IMR-90 (cell line): ENCODE data around the gene CEP135. TPM values are rescaled to one million over a fixed set of nuclear protein-coding genes. Genes with fewer than 3 reads are reported as not detected.

ENCODE experiments used
- ATAC-seq: fragments of 200-7000 bp; cut with Tn5 transposase; 2 replicates; pipeline ENCODE4 v1.9.1; 2020; ENCODE audit warnings: low read depth, mild to moderate bottlenecking, moderate library complexity
- BruUV-seq: library from RNA; stranded (reverse); fragments of 400-500 nt; replicated peaks from 2 replicates; lab custom pipeline; 2021; lab: Mats Ljungman, UMichigan
- CTCF ChIA-PET: fragments of 300-600 bp; formaldehyde crosslinking; extraction: SDS; loops from one replicate; lab custom pipeline; 2021; ENCODE audit warnings: antibody characterized with exemption; lab: Yijun Ruan, JAX
- POLR2A ChIA-PET: fragments of 300-600 bp; sonication (Branson Sonifier 250); formaldehyde crosslinking; loops from one replicate; lab custom pipeline; 2022; ENCODE audit warnings: antibody characterized with exemption; ENCODE audit not compliant: unreplicated experiment; lab: Charles Lee
- DNase-seq: peaks from one replicate; pipeline ENCODE4 v3.0.0; 2013
- H2AFZ ChIP-seq: replicated peaks from 2 replicates; pipeline ENCODE3; 2013; ENCODE audit warnings: low read length, mild to moderate bottlenecking; ENCODE audit not compliant: poor library complexity
- H2AK5ac ChIP-seq: 2 replicates; pipeline ENCODE4 v1.6.1; 2013; ENCODE audit warnings: low read depth, low read length, inconsistent platforms
- H2AK9ac ChIP-seq: replicated peaks from 2 replicates; pipeline ENCODE3; 2013; ENCODE audit warnings: mild to moderate bottlenecking, low read depth, low read length, moderate library complexity; ENCODE audit not compliant: poor library complexity
- H2BK120ac ChIP-seq: 2 replicates; pipeline ENCODE4 v1.6.1; 2013; ENCODE audit warnings: low read depth, low read length, inconsistent platforms
- H2BK15ac ChIP-seq: 3 replicates; pipeline ENCODE4 v1.6.1; 2013; ENCODE audit warnings: low read depth, low read length, inconsistent platforms
- H2BK20ac ChIP-seq: 2 replicates; pipeline ENCODE4 v1.6.1; 2013; ENCODE audit warnings: low read depth, mild to moderate bottlenecking, inconsistent platforms, low read length, moderate library complexity
- H2BK5ac ChIP-seq: 2 replicates; pipeline ENCODE4 v1.6.1; 2013; ENCODE audit warnings: mild to moderate bottlenecking, low read depth, low read length, inconsistent platforms; ENCODE audit not compliant: poor library complexity, severe bottlenecking
- H3K14ac ChIP-seq: replicated peaks from 2 replicates; pipeline ENCODE4 v1.6.1; 2013; ENCODE audit warnings: low read depth, low read length, inconsistent platforms
- H3K18ac ChIP-seq: 2 replicates; pipeline ENCODE4 v1.6.1; 2013; ENCODE audit warnings: low read depth, low read length, control low read depth
- H3K23ac ChIP-seq: 2 replicates; pipeline ENCODE4 v1.6.1; 2013; ENCODE audit warnings: low read depth, low read length, inconsistent platforms
- H3K27ac ChIP-seq: 2 replicates; pipeline ENCODE4 v1.5.1; 2013; ENCODE audit warnings: mild to moderate bottlenecking, control low read depth, low read length; ENCODE audit not compliant: insufficient read depth
- H3K27me3 ChIP-seq: 2 replicates; pipeline ENCODE4 v1.6.1; 2013; ENCODE audit warnings: low read length; ENCODE audit not compliant: control insufficient read depth, insufficient read depth
- H3K36me3 ChIP-seq: 2 replicates; pipeline ENCODE4 v1.6.1; 2013; ENCODE audit warnings: low read length, mixed read lengths; ENCODE audit not compliant: control insufficient read depth, insufficient read depth
- H3K4ac ChIP-seq: 2 replicates; pipeline ENCODE4 v1.6.1; 2013; ENCODE audit warnings: low read depth, low read length, inconsistent platforms
- H3K4me1 ChIP-seq: 2 replicates; pipeline ENCODE4 v1.6.1; 2013; ENCODE audit warnings: low read length, mixed read lengths; ENCODE audit not compliant: control insufficient read depth, insufficient read depth
- H3K4me2 ChIP-seq: 2 replicates; pipeline ENCODE4 v1.6.1; 2013; ENCODE audit warnings: low read depth, mild to moderate bottlenecking, control low read depth, low read length, moderate library complexity
- H3K4me3 ChIP-seq: 2 replicates; pipeline ENCODE4 v1.5.1; 2013; ENCODE audit warnings: low read depth, mild to moderate bottlenecking, control low read depth, low read length, moderate library complexity; ENCODE audit not compliant: insufficient read depth
- H3K56ac ChIP-seq: 2 replicates; pipeline ENCODE4 v1.6.1; 2013; ENCODE audit warnings: low read length, inconsistent platforms; ENCODE audit not compliant: insufficient read depth; ENCODE audit errors: extremely low read depth
- H3K79me1 ChIP-seq, 2 experiments: 2 replicates each; pipeline ENCODE4 v1.6.1; 2013; ENCODE audit warnings: low read length in 2 of 2, inconsistent platforms in 1 of 2, low read depth in 1 of 2
- H3K9ac ChIP-seq: 2 replicates; pipeline ENCODE4 v1.6.1; 2013; ENCODE audit warnings: low read depth, low read length, control low read depth
- H3K9me1 ChIP-seq: 2 replicates; pipeline ENCODE4 v1.6.1; 2013; ENCODE audit warnings: low read length, inconsistent platforms; ENCODE audit not compliant: insufficient read depth
- H3K9me3 ChIP-seq: 2 replicates; pipeline ENCODE4 v1.6.1; 2013; ENCODE audit warnings: low read length; ENCODE audit not compliant: control insufficient read depth, insufficient read depth
- H4K20me1 ChIP-seq: 2 replicates; pipeline ENCODE4 v1.6.1; 2013; ENCODE audit warnings: low read length, inconsistent platforms; ENCODE audit not compliant: insufficient read depth
- H4K5ac ChIP-seq: 2 replicates; pipeline ENCODE4 v1.6.1; 2013; ENCODE audit warnings: mild to moderate bottlenecking, low read depth, low read length, control low read depth
- H4K8ac ChIP-seq, 2 experiments: 2 replicates each; pipeline ENCODE4 v1.6.1; 2013; ENCODE audit warnings: low read depth in 2 of 2, low read length in 2 of 2, control low read depth in 1 of 2, inconsistent platforms in 1 of 2
- H4K91ac ChIP-seq: 2 replicates; pipeline ENCODE4 v1.6.1; 2013; ENCODE audit warnings: low read depth, low read length, inconsistent platforms; ENCODE audit not compliant: insufficient read depth
- BHLHE40 ChIP-seq: fragments of 150-350 bp; IDR thresholded peaks from 2 replicates; pipeline ENCODE4 v1.6.1; 2016; ENCODE audit warnings: mild to moderate bottlenecking, low read depth, low read length
- CEBPB ChIP-seq: IDR thresholded peaks from 2 replicates; pipeline ENCODE4 v1.6.1; 2012; ENCODE audit warnings: low read depth, low read length, improper control_type of control experiment
- CHD1 ChIP-seq: IDR thresholded peaks from 2 replicates; pipeline ENCODE4 v1.6.1; 2012; ENCODE audit warnings: low read depth, low read length, improper control_type of control experiment
- FOS ChIP-seq: fragments of 150-350 bp; IDR thresholded peaks from 2 replicates; pipeline ENCODE4 v1.6.1; 2016; ENCODE audit warnings: low read depth, low read length
- MAFK ChIP-seq: IDR thresholded peaks from 2 replicates; pipeline ENCODE4 v1.6.1; 2012; ENCODE audit warnings: low read depth, low read length, improper control_type of control experiment
- MAZ ChIP-seq: IDR thresholded peaks from 2 replicates; pipeline ENCODE4 v1.6.1; 2012; ENCODE audit warnings: low read depth, mild to moderate bottlenecking, low read length, improper control_type of control experiment, moderate library complexity, borderline replicate concordance
- MXI1 ChIP-seq: IDR thresholded peaks from 2 replicates; pipeline ENCODE4 v1.6.1; 2012; ENCODE audit warnings: low read depth, mild to moderate bottlenecking, low read length, moderate library complexity, borderline replicate concordance
- NFE2L2 ChIP-seq: fragments of 150-350 bp; IDR thresholded peaks from 2 replicates; pipeline ENCODE4 v1.6.1; 2016; ENCODE audit warnings: low read depth, mild to moderate bottlenecking, low read length
- POLR2A ChIP-seq: IDR thresholded peaks from 2 replicates; pipeline ENCODE4 v1.6.1; 2012; ENCODE audit warnings: mild to moderate bottlenecking, low read depth, low read length
- RAD21 ChIP-seq: IDR thresholded peaks from 2 replicates; pipeline ENCODE4 v1.6.1; 2012; ENCODE audit warnings: low read length, improper control_type of control experiment
- RCOR1 ChIP-seq: IDR thresholded peaks from 2 replicates; pipeline ENCODE4 v1.6.1; 2012; ENCODE audit warnings: mild to moderate bottlenecking, low read length, improper control_type of control experiment; ENCODE audit not compliant: insufficient replicate concordance
- RFX5 ChIP-seq: IDR thresholded peaks from 2 replicates; pipeline ENCODE4 v1.8.0; 2012; ENCODE audit warnings: low read depth, mild to moderate bottlenecking, low read length, moderate library complexity
- SMC3 ChIP-seq: fragments of 150-350 bp; IDR thresholded peaks from 2 replicates; pipeline ENCODE4 v1.6.1; 2016; ENCODE audit warnings: low read depth, mild to moderate bottlenecking, antibody characterized with exemption, low read length, moderate library complexity
- USF2 ChIP-seq: fragments of 150-350 bp; IDR thresholded peaks from 2 replicates; pipeline ENCODE4 v1.6.1; 2017; ENCODE audit warnings: mild to moderate bottlenecking, antibody characterized with exemption, low read length, low read depth
- WGBS, 2 experiments: methylation state at CpG; one replicate each; pipeline versions ENCODE4 v1.1.5 to v1.1.7; 2013; ENCODE audit warnings: missing lambda C conversion rate in 2 of 2; ENCODE audit not compliant: insufficient read length in 1 of 2; ENCODE audit errors: extremely low coverage in 2 of 2; 5-methylcytosine and 5-hydroxymethylcytosine counted together
- dilution Hi-C: fragments of 300-500 bp; cut with HindIII; formaldehyde crosslinking; loops from one replicate; pipeline ENCODE4 v1.14.3; 2018; ENCODE audit warnings: low sequenced_read_pairs; ENCODE audit not compliant: unreplicated experiment
- in situ Hi-C: fragments of 300-500 bp; cut with MboI; formaldehyde crosslinking; loops from 3 replicates; pipeline ENCODE4 v1.14.3; 2019; ENCODE audit warnings: low sequenced_read_pairs, inconsistent platforms, mixed read lengths
- intact Hi-C: fragments of 100-400 bp; cut with micrococcal nuclease; formaldehyde crosslinking; loops from 2 replicates; pipeline ENCODE4 v1.10.0; 2022
- polyA plus RNA-seq, 3 experiments: library from polyadenylated mRNA; depleted of rRNA; stranded (reverse); fragments of >200 nt; gene quantifications; 2 replicates each; pipeline ENCODE4 v1.2.3, GENCODE V29; 2012; ENCODE audit warnings: low replicate concordance in 1 of 3
- total RNA-seq: library from RNA; depleted of rRNA; stranded (reverse); fragments of >200 nt; gene quantifications from 2 replicates; pipeline ENCODE4 v1.2.3, GENCODE V29; 2012
- TF ChIP-seq, protein P1 (sequence below): conservative IDR thresholded peaks from 2 replicates; pipeline ENCODE4 v1.5.1; 2012; ENCODE audit warnings: mild to moderate bottlenecking, low read depth, low read length, improper control_type of control experiment
- TF ChIP-seq, protein P2 (sequence below): fragments of 150-350 bp; IDR thresholded peaks from 2 replicates; pipeline ENCODE4 v1.6.1; 2016; ENCODE audit warnings: low read depth, mild to moderate bottlenecking, low read length, moderate library complexity, borderline replicate concordance

The CEP135 gene
- total and polyA plus RNA-seq, 2 of the 4 experiments (the other 2 are of a cell fraction) = 2.7 to 3.2 TPM

- peaks cover 3% of the 10 kb centered on the region for H3K36me3 ChIP-seq
- CTCF ChIA-PET = no interaction called here
Observed at GRCh38 chr4:55951191-55951922, 2.6 kb downstream of the CEP135 start.

More at GRCh38 chr4:55951191-55951922, 2.6 kb downstream of the CEP135 start:
- Histone ChIP-seq H3K4me2 (no peak overlapping the region), H2BK20ac (no peak overlapping the region), H3K4me1 (peaks cover 6% of the 10 kb centered on the region), H2BK120ac (no peak overlapping the region), H3K14ac (no peak overlapping the region), H2AK5ac (no peak overlapping the region), H3K9ac (no peak overlapping the region), H4K91ac (no peak overlapping the region), H2BK5ac (no peak overlapping the region), H3K23ac (no peak overlapping the region), H4K5ac (no peak overlapping the region), H3K79me1 (peaks cover 10 to 24% of the 10 kb centered on the region in 2 experiments), H2AK9ac (no peak overlapping the region), H4K8ac (no peak overlapping the region), H2BK15ac (no peak overlapping the region), H3K4me3 (no peak overlapping the region), H3K4ac (no peak overlapping the region), H3K9me1 (no peaks in the 10 kb centered on the region), H2AFZ (no peak overlapping the region), H3K18ac (no peak overlapping the region), H3K9me3 (no peaks in the 10 kb centered on the region), H3K56ac (no peak overlapping the region), H3K27me3 (no peaks in the 10 kb centered on the region), H3K27ac (no peak overlapping the region), H4K20me1 (0 out of 2 replicates have a peak, but pooled peaks cover 3% of the 10 kb centered on the region)
- no peak for DNase-seq
- no TSS peak for BruUV-seq
- POLR2A ChIA-PET = no interaction called here
- dilution Hi-C loops = no loop called here
- no peak for ATAC-seq
- intact Hi-C loops = no loop called here
- TF ChIP-seq USF2 (no peak), MAZ (no peak), NFE2L2 (no peak), CEBPB (no peak), CHD1 (no peak), RCOR1 (no peak), MAFK (no peak), SMC3 (no peak), RFX5 (no peak), MXI1 (no peak), RAD21 (no peak), FOS (no peak), POLR2A (no peak), BHLHE40 (no peak)
- TF ChIP-seq, protein P1, sequence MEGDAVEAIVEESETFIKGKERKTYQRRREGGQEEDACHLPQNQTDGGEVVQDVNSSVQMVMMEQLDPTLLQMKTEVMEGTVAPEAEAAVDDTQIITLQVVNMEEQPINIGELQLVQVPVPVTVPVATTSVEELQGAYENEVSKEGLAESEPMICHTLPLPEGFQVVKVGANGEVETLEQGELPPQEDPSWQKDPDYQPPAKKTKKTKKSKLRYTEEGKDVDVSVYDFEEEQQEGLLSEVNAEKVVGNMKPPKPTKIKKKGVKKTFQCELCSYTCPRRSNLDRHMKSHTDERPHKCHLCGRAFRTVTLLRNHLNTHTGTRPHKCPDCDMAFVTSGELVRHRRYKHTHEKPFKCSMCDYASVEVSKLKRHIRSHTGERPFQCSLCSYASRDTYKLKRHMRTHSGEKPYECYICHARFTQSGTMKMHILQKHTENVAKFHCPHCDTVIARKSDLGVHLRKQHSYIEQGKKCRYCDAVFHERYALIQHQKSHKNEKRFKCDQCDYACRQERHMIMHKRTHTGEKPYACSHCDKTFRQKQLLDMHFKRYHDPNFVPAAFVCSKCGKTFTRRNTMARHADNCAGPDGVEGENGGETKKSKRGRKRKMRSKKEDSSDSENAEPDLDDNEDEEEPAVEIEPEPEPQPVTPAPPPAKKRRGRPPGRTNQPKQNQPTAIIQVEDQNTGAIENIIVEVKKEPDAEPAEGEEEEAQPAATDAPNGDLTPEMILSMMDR = no peak
- TF ChIP-seq, protein P2, sequence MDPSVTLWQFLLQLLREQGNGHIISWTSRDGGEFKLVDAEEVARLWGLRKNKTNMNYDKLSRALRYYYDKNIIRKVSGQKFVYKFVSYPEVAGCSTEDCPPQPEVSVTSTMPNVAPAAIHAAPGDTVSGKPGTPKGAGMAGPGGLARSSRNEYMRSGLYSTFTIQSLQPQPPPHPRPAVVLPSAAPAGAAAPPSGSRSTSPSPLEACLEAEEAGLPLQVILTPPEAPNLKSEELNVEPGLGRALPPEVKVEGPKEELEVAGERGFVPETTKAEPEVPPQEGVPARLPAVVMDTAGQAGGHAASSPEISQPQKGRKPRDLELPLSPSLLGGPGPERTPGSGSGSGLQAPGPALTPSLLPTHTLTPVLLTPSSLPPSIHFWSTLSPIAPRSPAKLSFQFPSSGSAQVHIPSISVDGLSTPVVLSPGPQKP = no peak
- no CpG with 5 or more reads among the region's 5 CpGs for WGBS, 2 experiments
- in situ Hi-C loops = no loop called here
